A673 (cell line): Measurements from ENCODE around the gene ANKRD7. TPM values are rescaled to one million over a fixed set of nuclear protein-coding genes. Genes with fewer than 3 reads are reported as not detected.

ENCODE experiments used
- BruUV-seq: library from RNA; stranded (reverse); fragments of 400-500 nt; replicated peaks from 2 replicates; lab custom pipeline; 2021; lab: Mats Ljungman, UMichigan
- CTCF ChIA-PET: fragments of 300-600 bp; sonication (Branson Sonifier 250); formaldehyde crosslinking; loops from one replicate; lab custom pipeline; 2022; ENCODE audit warnings: antibody characterized with exemption; lab: Charles Lee
- POLR2A ChIA-PET: fragments of 300-600 bp; sonication (Branson Sonifier 250); formaldehyde crosslinking; loops from one replicate; lab custom pipeline; 2022; ENCODE audit warnings: antibody characterized with exemption; ENCODE audit not compliant: low non-redundant PET; lab: Charles Lee
- DNase-seq: peaks from one replicate; pipeline ENCODE4 v3.0.0-alpha.2; 2015; ENCODE audit warnings: low spot score
- H3K27ac ChIP-seq: fragments of 200-600 bp; sonication (generic); 2 replicates; pipeline ENCODE4 v1.5.1; 2016; ENCODE audit warnings: mixed run types, low read depth, mild to moderate bottlenecking, mixed read lengths, antibody characterized with exemption, low read length; ENCODE audit not compliant: poor library complexity, severe bottlenecking
- H3K27me3 ChIP-seq: fragments of 200-600 bp; sonication (generic); replicated peaks from 2 replicates; pipeline ENCODE4 v1.6.1; 2017; ENCODE audit warnings: mixed run types, low read depth, mild to moderate bottlenecking, mixed read lengths, antibody characterized with exemption, low read length; ENCODE audit not compliant: insufficient read depth, poor library complexity
- H3K36me3 ChIP-seq: fragments of 200-600 bp; sonication (generic); 2 replicates; pipeline ENCODE4 v1.6.1; 2016; ENCODE audit warnings: mixed run types, mild to moderate bottlenecking, mixed read lengths, antibody characterized with exemption, low read length; ENCODE audit not compliant: insufficient read depth, poor library complexity, severe bottlenecking
- H3K4me1 ChIP-seq: fragments of 200-600 bp; sonication (generic); 2 replicates; pipeline ENCODE4 v1.6.1; 2017; ENCODE audit warnings: mixed run types, mild to moderate bottlenecking, mixed read lengths, antibody characterized with exemption, low read length; ENCODE audit not compliant: insufficient read depth, poor library complexity, severe bottlenecking
- H3K4me3 ChIP-seq: fragments of 200-600 bp; sonication (generic); 2 replicates; pipeline ENCODE4 v1.5.1; 2016; ENCODE audit warnings: low read depth, mixed run types, mild to moderate bottlenecking, mixed read lengths, low read length; ENCODE audit not compliant: poor library complexity, severe bottlenecking
- H3K9me3 ChIP-seq: fragments of 200-600 bp; sonication (generic); 2 replicates; pipeline ENCODE4 v1.6.1; 2016; ENCODE audit warnings: mixed run types, low read depth, mild to moderate bottlenecking, mixed read lengths, antibody characterized with exemption, low read length; ENCODE audit not compliant: poor library complexity, severe bottlenecking
- CTCF ChIP-seq: fragments of 300-800, 200-600 bp; sonication (generic); conservative IDR thresholded peaks from 2 replicates; pipeline ENCODE4 v1.5.1; 2017; ENCODE audit warnings: low read depth, mild to moderate bottlenecking, antibody characterized with exemption, low read length, moderate library complexity, mixed read lengths
- EZH2 ChIP-seq: fragments of 200-600 bp; sonication (generic); IDR thresholded peaks from 2 replicates; pipeline ENCODE4 v1.6.1; 2017; ENCODE audit warnings: borderline replicate concordance, low read depth, mild to moderate bottlenecking, mixed read lengths, antibody characterized with exemption, low read length; ENCODE audit not compliant: poor library complexity, severe bottlenecking
- intact Hi-C: fragments of 100-400 bp; cut with micrococcal nuclease; formaldehyde crosslinking; loops from one replicate; pipeline ENCODE4 v1.10.0; 2022; ENCODE audit not compliant: unreplicated experiment
- total RNA-seq: library from RNA; stranded (reverse); gene quantifications from 2 replicates; pipeline ENCODE4 v1.2.3, GENCODE V29; 2021

The ANKRD7 gene
- total RNA-seq, 1 experiment from 2014 or later: 4.2 TPM

- H3K27ac ChIP-seq: no peak overlapping the region
- no peaks in the 10 kb centered on the region for H3K36me3 ChIP-seq
- ChIA-PET POLR2A (interaction anchor here (0.7 kb wide), 1 partner anchor 414 kb away, joined by 3 read pairs; no protein-coding TSS in a partner anchor), CTCF (no interaction called here)
- no peaks in the 10 kb centered on the region for H3K9me3 ChIP-seq
- no peak for TF ChIP-seq EZH2
- no peak overlapping the region for H3K4me3 ChIP-seq
- intact Hi-C loops: no loop called here
- no TSS peak for BruUV-seq
- DNase-seq: peak; percentile 6
- no peaks in the 10 kb centered on the region for H3K27me3 ChIP-seq
- H3K4me1 ChIP-seq: no peaks in the 10 kb centered on the region
Observed at GRCh38 chr7:118245267-118246040, 20.9 kb downstream of the ANKRD7 start.

GRCh38 chr7:118250860-118251494 is 26.5 kb downstream of the ANKRD7 start:
- peak; percentile 23 for DNase-seq
- Histone ChIP-seq H3K27me3 (no peaks in the 10 kb centered on the region), H3K9me3 (no peaks in the 10 kb centered on the region), H3K36me3 (no peaks in the 10 kb centered on the region), H3K27ac (no peak overlapping the region), H3K4me3 (no peak overlapping the region), H3K4me1 (no peaks in the 10 kb centered on the region)
- ChIA-PET POLR2A (no interaction called here), CTCF (no interaction called here)
- BruUV-seq: no TSS peak
- intact Hi-C loops: loop anchor here (5.0 to 10.0 kb wide), 3 partner anchors 664 to 924 kb away; no protein-coding TSS in a partner anchor
- TF ChIP-seq EZH2 (no peak), CTCF (peak; percentile 66)

- Histone ChIP-seq H3K27me3 (no peaks in the 10 kb centered on the region), H3K4me1 (no peaks in the 10 kb centered on the region), H3K27ac (no peak overlapping the region), H3K4me3 (no peak overlapping the region), H3K36me3 (no peaks in the 10 kb centered on the region), H3K9me3 (no peaks in the 10 kb centered on the region)
- intact Hi-C loops: loop anchor here (5.0 to 10.0 kb wide), 3 partner anchors 663 to 923 kb away; no protein-coding TSS in a partner anchor
- no peak for DNase-seq
- POLR2A ChIA-PET: no interaction called here
- no TSS peak for BruUV-seq
- CTCF ChIA-PET: no interaction called here
- no peak for TF ChIP-seq EZH2
- TF ChIP-seq CTCF: no peak
Observed at GRCh38 chr7:118252087-118252486, 27.6 kb downstream of the ANKRD7 start.
